NCI-H2227 treated with DMSO at 0.1 percent for 48 hours (cell line): ENCODE results near the gene LENEP.
A peak's percentile ranks its signal among the peaks of the same experiment; 100 is the strongest.
"Not testable (repeated sequence)": the region's sequence is repeated elsewhere in the genome, so short reads cannot be mapped to it uniquely, and the experiment has no call there.

Source experiments
- DNase-seq: peaks from one replicate; lab custom pipeline; 2025; lab: John Stamatoyannopoulos, UW

LENEP gene

DNA sequence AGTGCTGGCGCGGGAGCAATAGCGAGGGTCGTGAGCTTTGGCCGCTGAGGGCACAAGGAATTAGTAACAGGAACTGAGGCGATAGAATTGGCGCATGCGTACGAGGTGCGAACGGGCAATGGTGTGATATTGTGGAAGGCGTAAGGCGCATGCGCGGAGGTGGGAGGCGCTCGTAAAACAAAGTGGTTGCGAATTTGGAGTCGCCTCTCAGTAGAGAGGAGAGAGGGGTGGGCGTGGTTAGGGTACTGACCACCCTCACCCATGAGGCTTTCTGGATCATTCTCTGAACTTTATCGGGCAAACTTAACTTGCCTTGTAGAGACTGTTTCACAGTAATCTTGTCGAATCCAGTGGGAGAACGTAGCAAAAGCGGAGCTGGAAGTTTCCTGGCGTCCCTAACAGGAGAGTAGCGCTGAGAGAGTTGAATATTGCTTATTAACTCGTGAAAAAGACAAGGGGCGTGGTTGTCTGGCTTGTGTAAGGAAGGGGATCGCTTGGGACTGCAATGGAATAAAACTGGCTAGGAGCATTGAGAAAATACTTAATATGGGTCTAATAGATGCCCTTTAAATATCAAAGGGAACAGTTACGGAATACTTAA lies 18.5 kb upstream of the LENEP start:
- peak; percentile 99 for DNase-seq

- peak; percentile 23 for DNase-seq
These were observed 17.9 kb upstream of the LENEP start for GRCh38 chr1:154975409-154976059.

DNA sequence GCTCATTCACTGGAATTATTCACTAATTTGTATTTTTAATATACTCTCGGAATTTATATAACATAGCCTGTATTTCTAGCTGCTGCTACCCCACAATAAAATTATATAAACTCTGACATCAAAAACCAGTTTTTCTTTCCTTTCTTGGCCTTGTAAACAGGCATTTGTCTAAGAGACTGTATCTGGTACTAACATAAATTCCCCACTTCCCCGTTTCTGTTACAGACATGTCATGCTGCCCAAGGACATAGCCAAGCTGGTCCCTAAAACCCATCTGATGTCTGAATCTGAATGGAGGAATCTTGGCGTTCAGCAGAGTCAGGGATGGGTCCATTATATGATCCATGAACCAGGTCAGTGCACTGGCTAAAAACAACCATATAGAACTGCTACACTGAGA lies 15.6 kb upstream of the LENEP start:
- DNase-seq, result not testable (repeated sequence)

GRCh38 chr1:154978360-154978759 lies 15.0 kb upstream of the LENEP start:
- no peak for DNase-seq

- no peak for DNase-seq
These were observed 11.0 kb upstream of the LENEP start for GRCh38 chr1:154982341-154982740.

DNA sequence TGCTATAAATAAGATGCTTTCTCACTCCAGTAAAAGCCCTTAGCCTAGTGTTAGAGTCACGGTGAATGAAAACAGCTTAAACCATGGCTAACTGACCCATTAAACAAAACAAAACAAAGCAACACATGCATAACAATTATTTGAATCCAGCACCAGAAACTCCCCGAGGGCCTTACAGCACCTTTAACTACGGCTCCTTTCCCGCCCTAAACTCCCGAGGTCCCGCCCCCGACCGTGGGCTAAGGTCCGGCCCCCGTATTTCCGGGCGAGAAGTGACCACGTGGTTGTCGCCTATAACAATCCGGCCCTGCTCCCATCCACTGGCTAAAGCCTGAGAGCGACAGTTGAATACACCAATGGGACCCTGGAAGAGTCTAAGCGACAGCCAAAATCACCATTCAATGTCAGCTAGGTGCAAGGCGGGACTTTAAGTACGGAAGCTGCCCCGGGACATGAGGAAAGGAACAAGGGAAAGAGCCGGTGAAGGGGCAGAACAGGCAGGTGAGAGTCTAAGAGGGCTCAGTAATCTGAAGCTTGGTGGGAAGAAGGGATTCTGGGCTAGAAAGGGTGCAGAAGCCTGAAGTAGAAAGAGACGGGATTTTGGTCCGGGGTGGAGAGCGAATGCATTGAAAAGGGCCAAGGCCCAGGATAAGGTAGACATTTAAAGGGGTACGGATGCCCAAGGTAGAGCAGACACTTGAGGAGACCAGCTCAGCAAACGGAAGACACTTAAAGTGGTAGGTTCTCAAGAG lies 10.3 kb upstream of the LENEP start, which contains the start of gene FLAD1:
Gene FLAD1, plus strand, starts transcription at position 448 of the 752 bp plus-strand sequence. CDS start 351 bp downstream, outside the sequence.
- DNase-seq, result peak; percentile 99

GRCh38 chr1:154983776-154984466 lies 9.5 kb upstream of the LENEP start:
- no peak for DNase-seq

- not testable (repeated sequence) for DNase-seq
These were observed 6.7 kb upstream of the LENEP start for GRCh38 chr1:154986736-154987135.

GRCh38 chr1:154987326-154987725 lies 6.1 kb upstream of the LENEP start:
- DNase-seq, result no peak

- DNase-seq, result no peak
These were observed 5.1 kb upstream of the LENEP start for GRCh38 chr1:154988058-154988954.

DNA sequence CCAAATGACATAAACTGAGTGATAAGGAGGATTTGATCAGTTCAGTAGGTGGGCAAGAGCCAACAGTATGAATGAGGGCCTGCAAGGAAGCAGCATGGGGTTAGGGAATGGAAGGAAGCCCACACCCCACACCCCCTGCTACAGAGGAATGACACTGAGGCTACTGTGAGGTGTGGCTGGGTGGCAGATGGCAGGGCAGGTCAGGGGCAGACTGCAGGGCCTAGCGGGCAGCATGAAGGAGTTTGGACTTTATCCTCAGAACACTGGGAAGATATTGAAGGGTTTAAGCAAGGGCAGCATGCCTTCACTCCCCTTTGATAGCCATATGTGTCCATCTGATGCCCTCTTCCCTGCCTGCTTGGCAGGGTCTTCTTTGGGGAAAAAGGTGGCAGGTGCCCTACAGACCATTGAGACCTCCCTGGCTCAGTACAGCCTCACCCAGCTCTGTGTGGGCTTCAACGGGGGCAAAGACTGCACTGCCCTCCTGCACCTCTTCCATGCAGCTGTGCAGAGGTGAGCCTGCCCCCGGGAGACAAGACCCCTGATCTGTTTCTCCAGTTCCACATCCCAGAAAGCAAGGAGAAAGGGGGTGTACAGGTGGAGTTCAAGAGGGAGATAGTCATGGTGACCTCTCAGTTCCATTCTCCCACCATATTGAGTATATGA lies 4.1 kb upstream of the LENEP start:
- DNase-seq, result no peak

DNA sequence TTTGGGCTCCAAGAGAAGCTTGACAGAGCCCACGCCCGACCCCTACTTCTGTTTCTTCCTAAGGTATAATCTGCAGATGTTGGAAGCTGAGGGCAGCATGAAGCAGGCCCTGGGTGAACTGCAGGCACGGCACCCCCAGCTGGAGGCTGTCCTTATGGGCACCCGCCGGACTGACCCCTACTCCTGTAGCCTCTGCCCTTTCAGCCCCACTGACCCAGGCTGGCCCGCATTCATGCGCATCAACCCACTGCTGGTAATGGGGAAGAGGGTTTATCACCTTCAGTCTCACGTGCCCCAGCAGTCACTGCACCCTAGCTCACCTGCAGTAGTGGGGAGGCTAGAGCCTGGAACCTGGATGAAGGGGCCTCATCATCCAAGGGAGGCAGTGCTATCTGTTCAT lies 3.1 kb upstream of the LENEP start:
- no peak for DNase-seq

DNA sequence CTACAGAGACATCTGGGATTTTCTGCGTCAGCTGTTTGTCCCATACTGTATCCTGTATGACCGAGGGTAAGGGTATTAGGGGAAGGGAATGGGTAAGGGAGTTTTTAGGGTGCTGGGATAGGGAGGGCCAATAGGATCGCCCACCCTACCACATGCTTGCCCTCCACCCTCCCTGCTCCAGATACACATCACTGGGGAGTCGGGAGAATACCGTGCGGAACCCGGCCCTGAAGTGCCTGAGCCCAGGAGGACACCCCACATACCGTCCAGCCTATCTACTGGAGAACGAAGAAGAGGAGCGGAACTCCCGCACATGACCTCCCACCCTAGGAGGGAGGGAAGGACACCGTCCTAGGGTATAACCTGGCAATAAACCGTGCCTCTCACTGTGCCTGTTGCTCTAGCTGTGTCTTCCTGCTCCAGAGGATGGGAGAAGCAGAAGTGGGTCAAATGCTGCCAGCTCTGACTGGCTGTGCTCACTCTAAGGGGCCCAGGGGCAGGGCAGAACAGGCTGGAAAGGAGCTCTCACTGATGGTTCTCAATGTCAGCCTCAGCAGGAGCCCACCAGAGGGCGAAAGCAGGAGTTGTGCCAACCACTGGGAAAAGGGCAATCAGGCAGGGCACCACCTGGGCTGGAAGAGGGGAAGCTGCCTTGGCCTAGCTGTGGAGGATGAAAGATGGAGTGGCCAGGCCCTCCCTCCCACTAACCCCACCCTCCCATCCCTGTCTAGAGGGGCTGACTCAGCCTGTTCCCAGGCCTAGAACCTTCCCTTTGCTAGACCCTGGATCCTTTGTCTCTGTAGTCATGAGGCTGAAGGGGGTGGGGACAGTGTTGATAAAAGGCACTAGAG lies 440 bp upstream of the LENEP start:
- DNase-seq, result no peak

DNA sequence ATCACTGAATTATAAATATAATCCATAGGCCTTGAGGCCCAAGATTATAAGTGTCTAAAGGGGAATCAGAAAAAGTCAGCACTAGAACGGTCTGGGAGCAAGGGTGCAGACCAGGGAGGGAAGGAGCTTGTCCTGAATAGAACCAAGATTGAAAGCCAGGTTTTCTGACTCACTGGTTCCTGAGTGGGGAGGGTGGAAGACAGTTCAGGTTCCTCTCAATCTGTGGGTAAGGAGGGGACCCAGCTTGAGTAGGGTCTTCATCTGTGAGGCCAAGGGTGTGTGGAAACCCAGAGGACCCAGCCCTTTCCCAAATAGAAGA lies 842 bp downstream of the LENEP start:
- DNase-seq, result no peak

GRCh38 chr1:154994591-154994990 lies 1.2 kb downstream of the LENEP start:
- DNase-seq, result no peak

GRCh38 chr1:154995301-154995983 lies 2.1 kb downstream of the LENEP start:
- DNase-seq, result peak; percentile 17

DNA sequence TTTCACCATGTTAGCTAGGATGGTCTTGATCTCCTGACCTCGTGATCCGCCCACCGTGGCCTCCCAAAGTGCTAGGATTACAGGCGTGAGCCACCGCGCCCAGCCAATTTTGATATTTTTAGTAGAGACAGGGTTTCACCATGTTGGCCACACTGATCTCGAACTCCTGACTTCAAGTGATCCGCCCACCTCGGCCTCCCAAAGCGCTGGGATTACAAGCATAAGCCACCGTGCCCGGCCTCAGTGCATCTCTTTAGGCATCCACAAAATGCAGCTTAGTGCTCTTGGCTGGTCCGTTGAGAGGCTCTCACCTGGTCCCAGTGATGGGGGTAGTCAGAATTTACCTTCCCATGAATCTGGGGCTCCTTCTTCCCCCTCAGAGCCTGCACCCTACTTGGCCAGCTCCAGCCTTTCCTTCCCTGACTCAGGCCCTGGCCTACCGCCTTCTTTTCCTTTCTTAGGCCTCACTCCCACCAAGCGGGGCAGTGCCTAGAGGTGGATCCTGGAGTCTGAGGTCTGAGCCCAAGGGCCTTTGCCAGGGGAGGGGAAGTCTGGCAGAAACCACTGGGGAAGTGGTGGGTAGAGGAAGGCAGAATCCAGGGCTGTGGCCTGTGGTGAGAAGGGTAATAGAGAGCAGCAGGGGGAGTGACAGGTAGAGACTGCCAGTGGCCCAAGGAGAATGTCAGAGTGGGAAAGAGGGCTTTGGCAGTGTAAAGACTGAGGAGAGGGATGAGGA lies 3.7 kb downstream of the LENEP start:
- no peak for DNase-seq

DNA sequence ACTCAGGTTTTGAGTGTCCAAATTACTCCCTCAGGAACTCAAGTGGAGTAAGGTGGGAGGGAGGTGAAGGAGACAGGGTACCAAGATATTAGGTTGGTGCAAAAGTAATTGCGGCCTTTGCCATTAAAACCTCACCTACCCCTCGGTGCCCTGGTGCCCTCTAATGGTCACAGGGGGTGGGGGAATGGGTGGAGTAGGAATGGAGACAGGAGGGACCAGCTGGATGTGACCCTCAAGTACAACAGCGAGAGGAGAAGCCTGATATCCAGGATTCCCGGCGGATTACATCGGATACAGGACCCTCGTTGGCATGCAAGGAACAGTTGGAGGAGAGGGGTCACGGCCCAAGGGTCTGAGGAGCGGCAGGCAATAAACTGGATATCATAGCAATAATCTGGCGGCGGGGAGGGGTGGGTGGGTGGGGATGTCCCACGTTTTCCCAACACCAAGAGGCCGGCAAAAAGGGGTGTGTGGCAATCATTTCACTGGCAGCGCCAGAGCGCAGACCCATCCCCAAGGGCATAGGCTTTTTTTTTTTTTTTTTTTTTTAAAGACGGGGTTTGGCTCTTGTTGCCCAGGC lies 4.9 kb downstream of the LENEP start:
- no peak for DNase-seq
